Glutamatergic neuron (in vitro differentiated cells): ENCODE results near the gene LAP3. TPM values are rescaled to one million over a fixed set of nuclear protein-coding genes. Genes with fewer than 3 reads are reported as not detected.

Experiments
- DNase-seq: peaks from one replicate; pipeline ENCODE4 v3.0.0; 2022
- H3K27ac Mint-ChIP-seq: one replicate; pipeline ENCODE4 v1.8.0; 2020; ENCODE audit warnings: mild to moderate bottlenecking, mixed read lengths, inconsistent platforms; ENCODE audit not compliant: unreplicated experiment
- H3K27me3 Mint-ChIP-seq: one replicate; pipeline ENCODE4 v1.8.0; 2020; ENCODE audit warnings: mild to moderate bottlenecking, moderate library complexity, mixed read lengths, inconsistent platforms; ENCODE audit not compliant: unreplicated experiment
- H3K36me3 Mint-ChIP-seq: one replicate; pipeline ENCODE4 v1.8.0; 2020; ENCODE audit warnings: mild to moderate bottlenecking, mixed read lengths, inconsistent platforms; ENCODE audit not compliant: unreplicated experiment
- H3K4me1 Mint-ChIP-seq: one replicate; pipeline ENCODE4 v1.8.0; 2020; ENCODE audit warnings: mild to moderate bottlenecking, low read depth, mixed read lengths, inconsistent platforms; ENCODE audit not compliant: unreplicated experiment
- H3K4me3 Mint-ChIP-seq: one replicate; pipeline ENCODE4 v1.8.0; 2020; ENCODE audit warnings: mild to moderate bottlenecking, mixed read lengths, inconsistent platforms; ENCODE audit not compliant: unreplicated experiment
- H3K9me3 Mint-ChIP-seq: one replicate; pipeline ENCODE4 v1.8.0; 2020; ENCODE audit warnings: mild to moderate bottlenecking, moderate library complexity, mixed read lengths, inconsistent platforms; ENCODE audit not compliant: unreplicated experiment
- CTCF ChIP-seq: fragments of 200-600 bp; sonication (generic); IDR thresholded peaks from one replicate; pipeline ENCODE4 v1.5.0; 2021; ENCODE audit not compliant: partially characterized antibody, unreplicated experiment
- total RNA-seq: library from RNA; stranded (reverse); fragmentation: NEBNext Ultra II Directional; extraction: Animal tissue kit (Norgen Biotek cat#: 25700); gene quantifications from one replicate; pipeline ENCODE4 v1.2.1, GENCODE V29; 2021; ENCODE audit not compliant: unreplicated experiment

Gene LAP3
- total RNA-seq, 1 donor from 2014 or later = 24.9 TPM

GRCh38 chr4:17587094-17587822 lies 10.3 kb downstream of the LAP3 start:
- DNase-seq = no peak
- TF ChIP-seq CTCF = no peak
- Mint-ChIP-seq H3K4me3 (no peak overlapping the region), H3K9me3 (no peaks in the 10 kb centered on the region), H3K36me3 (peaks cover 4% of the 10 kb centered on the region), H3K27me3 (no peaks in the 10 kb centered on the region), H3K4me1 (peaks cover 2% of the 10 kb centered on the region), H3K27ac (peak overlapping the region; percentile 48)

GRCh38 chr4:17589355-17589754 lies 12.4 kb downstream of the LAP3 start:
- Mint-ChIP-seq H3K27me3 (no peaks in the 10 kb centered on the region), H3K4me3 (no peak overlapping the region), H3K4me1 (peaks cover 2% of the 10 kb centered on the region), H3K9me3 (no peaks in the 10 kb centered on the region), H3K27ac (no peak overlapping the region), H3K36me3 (peaks cover 4% of the 10 kb centered on the region)
- DNase-seq = no peak
- TF ChIP-seq CTCF = no peak

- Mint-ChIP-seq H3K4me3 (no peak overlapping the region), H3K36me3 (no peaks in the 10 kb centered on the region), H3K27ac (no peak overlapping the region), H3K9me3 (no peaks in the 10 kb centered on the region), H3K4me1 (no peaks in the 10 kb centered on the region), H3K27me3 (no peaks in the 10 kb centered on the region)
- DNase-seq = no peak
- TF ChIP-seq CTCF = no peak
These were observed 18.5 kb downstream of the LAP3 start for GRCh38 chr4:17595471-17596005.

- Mint-ChIP-seq H3K36me3 (no peaks in the 10 kb centered on the region), H3K4me3 (no peak overlapping the region), H3K27ac (no peak overlapping the region), H3K4me1 (no peaks in the 10 kb centered on the region), H3K27me3 (no peaks in the 10 kb centered on the region), H3K9me3 (no peaks in the 10 kb centered on the region)
- DNase-seq = peak; percentile 29
- TF ChIP-seq CTCF = no peak
These were observed 20.5 kb downstream of the LAP3 start for GRCh38 chr4:17597517-17597916.

- no peak overlapping the region for H3K27ac Mint-ChIP-seq
- H3K4me3 Mint-ChIP-seq = no peak overlapping the region
- no peak for TF ChIP-seq CTCF
- DNase-seq = no peak
- H3K4me1 Mint-ChIP-seq = no peaks in the 10 kb centered on the region
- H3K36me3 Mint-ChIP-seq = no peaks in the 10 kb centered on the region
- no peaks in the 10 kb centered on the region for H3K27me3 Mint-ChIP-seq
- no peaks in the 10 kb centered on the region for H3K9me3 Mint-ChIP-seq
These were observed 22.8 kb downstream of the LAP3 start for GRCh38 chr4:17599826-17600225.
